ENCODE results near the gene MYBPH. TPM values are rescaled to one million over a fixed set of nuclear protein-coding genes. Genes with fewer than 3 reads are reported as not detected.

The MYBPH gene
- total RNA-seq, 2 donors from 2014 or later: not detected

- Mint-ChIP-seq H3K27ac (no peak overlapping the region), H3K36me3 (ENCODE audit: low read depth) (no peaks in the 10 kb centered on the region), H3K9me3 (no peaks in the 10 kb centered on the region), H3K27me3 (ENCODE audit: insufficient read depth) (peaks cover 58% of the 10 kb centered on the region), H3K4me3 (no peak overlapping the region), H3K4me1 (peaks cover 9% of the 10 kb centered on the region)
- H3K9me3 ChIP-seq (ENCODE audit: control insufficient read depth, low read length): no peaks in the 10 kb centered on the region
- H3K4me1 ChIP-seq (ENCODE audit: control insufficient read depth, insufficient read depth, low read length): peaks cover 6% of the 10 kb centered on the region
- H3K36me3 ChIP-seq (ENCODE audit: control insufficient read depth, insufficient read depth, low read length): no peaks in the 10 kb centered on the region
- H3K4me3 ChIP-seq (ENCODE audit: low read length): no peak overlapping the region
- no peak overlapping the region for H3K9ac ChIP-seq (ENCODE audit: extremely low read depth, low read length, poor library complexity, severe bottlenecking)
- peaks cover 12% of the 10 kb centered on the region for H3K27me3 ChIP-seq (ENCODE audit: control insufficient read depth, insufficient read depth, low read length, poor library complexity, severe bottlenecking)
- 91 to 100% methylated on average over 1 to 2 of the region's 2 CpGs for WGBS, 2 experiments (ENCODE audit: insufficient coverage in 1 of 2, insufficient read length in 1 of 2)
- no peak overlapping the region for H3K27ac ChIP-seq (ENCODE audit: low read depth, low read length)
- DNase-seq: peak; percentile 22
- no peak for TF ChIP-seq CTCF (conservative IDR thresholded peaks at IDR 0.05)
These were observed 53.5 kb downstream of the MYBPH start for GRCh38 chr1:203122159-203122558.

GRCh38 chr1:203121186-203122015 lies 54.2 kb downstream of the MYBPH start:
- WGBS, 2 experiments (ENCODE audit: insufficient coverage in 1 of 2, insufficient read length in 1 of 2): 91 to 93% methylated on average over 7 to 11 of the region's 11 CpGs
- no peak overlapping the region for H3K4me3 Mint-ChIP-seq
- H3K27ac Mint-ChIP-seq: no peak overlapping the region
- no peaks in the 10 kb centered on the region for H3K36me3 Mint-ChIP-seq (ENCODE audit: low read depth)
- Histone ChIP-seq H3K9me3 (ENCODE audit: control insufficient read depth, low read length) (no peaks in the 10 kb centered on the region), H3K27ac (ENCODE audit: low read depth, low read length) (no peak overlapping the region), H3K4me3 (ENCODE audit: low read length) (no peak overlapping the region), H3K4me1 (ENCODE audit: control insufficient read depth, insufficient read depth, low read length) (no peaks in the 10 kb centered on the region), H3K36me3 (ENCODE audit: control insufficient read depth, insufficient read depth, low read length) (no peaks in the 10 kb centered on the region), H3K27me3 (ENCODE audit: control insufficient read depth, insufficient read depth, low read length, poor library complexity, severe bottlenecking) (peaks cover 20% of the 10 kb centered on the region), H3K9ac (ENCODE audit: extremely low read depth, low read length, poor library complexity, severe bottlenecking) (no peak overlapping the region)
- H3K27me3 Mint-ChIP-seq (ENCODE audit: insufficient read depth): peaks cover 60% of the 10 kb centered on the region
- peak; percentile 31 for DNase-seq
- H3K4me1 Mint-ChIP-seq: peaks cover 4% of the 10 kb centered on the region
- no peaks in the 10 kb centered on the region for H3K9me3 Mint-ChIP-seq
- no peak for TF ChIP-seq CTCF (conservative IDR thresholded peaks at IDR 0.05)

GRCh38 chr1:203120325-203121153 lies 55.1 kb downstream of the MYBPH start:
- WGBS, 2 experiments (ENCODE audit: insufficient coverage in 1 of 2, insufficient read length in 1 of 2): 80 to 90% methylated on average over 4 to 6 of the region's 7 CpGs
- peak; percentile 37 for DNase-seq
- no peaks in the 10 kb centered on the region for H3K36me3 ChIP-seq (ENCODE audit: control insufficient read depth, insufficient read depth, low read length)
- no peak overlapping the region for H3K9ac ChIP-seq (ENCODE audit: extremely low read depth, low read length, poor library complexity, severe bottlenecking)
- H3K27ac ChIP-seq (ENCODE audit: low read depth, low read length): no peak overlapping the region
- no peak overlapping the region for H3K4me3 Mint-ChIP-seq
- no peak for TF ChIP-seq CTCF (conservative IDR thresholded peaks at IDR 0.05)
- no peaks in the 10 kb centered on the region for H3K4me1 Mint-ChIP-seq
- H3K9me3 Mint-ChIP-seq: no peaks in the 10 kb centered on the region
- H3K9me3 ChIP-seq (ENCODE audit: control insufficient read depth, low read length): no peaks in the 10 kb centered on the region
- no peak overlapping the region for H3K4me3 ChIP-seq (ENCODE audit: low read length)
- H3K27ac Mint-ChIP-seq: no peak overlapping the region
- no peaks in the 10 kb centered on the region for H3K4me1 ChIP-seq (ENCODE audit: control insufficient read depth, insufficient read depth, low read length)
- H3K36me3 Mint-ChIP-seq (ENCODE audit: low read depth): no peaks in the 10 kb centered on the region
- peaks cover 25% of the 10 kb centered on the region for H3K27me3 ChIP-seq (ENCODE audit: control insufficient read depth, insufficient read depth, low read length, poor library complexity, severe bottlenecking)
- peaks cover 64% of the 10 kb centered on the region for H3K27me3 Mint-ChIP-seq (ENCODE audit: insufficient read depth)

Other genes starting within 250 kb of the MYBPH start
- gene KLHL12, start 248.6 kb downstream of the MYBPH start, total RNA-seq: 10 to 100 TPM; 34.4 to 39.4 TPM
- gene ADIPOR1, start 217.5 kb downstream of the MYBPH start, total RNA-seq: 10 to 100 TPM; 68.1 to 79.7 TPM
- gene CYB5R1, start 208.6 kb downstream of the MYBPH start, total RNA-seq: 10 to 100 TPM; 15.7 to 18.0 TPM
- 10 to 100 TPM; 88.9 to 89.7 TPM for gene TMEM183A, start 168.5 kb downstream of the MYBPH start, total RNA-seq
- 10 to 100 TPM in 1 of 2 donors, 1 to 10 TPM in 1; 8.4 to 12.1 TPM for gene PPFIA4, start 149.3 kb downstream of the MYBPH start, total RNA-seq
- not detected for gene MYOG, start 89.8 kb downstream of the MYBPH start, total RNA-seq
- gene ADORA1, start 48.1 kb downstream of the MYBPH start, total RNA-seq: 1 to 10 TPM; 2.0 to 2.1 TPM
- 1 to 10 TPM in 1 of 2 donors, under 1 TPM in 1; 0.18 to 1.1 TPM for gene CHI3L1, start 10.9 kb upstream of the MYBPH start, total RNA-seq
- under 1 TPM in 1 of 2 donors, not detected in 1; 0.07 TPM for gene CHIT1, start 53.8 kb upstream of the MYBPH start, total RNA-seq
- 10 to 100 TPM; 49.8 to 54.6 TPM for gene BTG2, start 129.7 kb upstream of the MYBPH start, total RNA-seq
- 1 to 10 TPM; 2.9 to 4.8 TPM for gene FMOD, start 175.3 kb upstream of the MYBPH start, total RNA-seq

Data from endodermal cell (in vitro differentiated cells).